ENCODE measurements around the gene SRPRB. TPM values are rescaled to one million over a fixed set of nuclear protein-coding genes. Genes with fewer than 3 reads are reported as not detected.

SRPRB gene
- total and polyA plus RNA-seq, 5 donors: 16.2 to 47.6 (median 31.1) TPM

DNA sequence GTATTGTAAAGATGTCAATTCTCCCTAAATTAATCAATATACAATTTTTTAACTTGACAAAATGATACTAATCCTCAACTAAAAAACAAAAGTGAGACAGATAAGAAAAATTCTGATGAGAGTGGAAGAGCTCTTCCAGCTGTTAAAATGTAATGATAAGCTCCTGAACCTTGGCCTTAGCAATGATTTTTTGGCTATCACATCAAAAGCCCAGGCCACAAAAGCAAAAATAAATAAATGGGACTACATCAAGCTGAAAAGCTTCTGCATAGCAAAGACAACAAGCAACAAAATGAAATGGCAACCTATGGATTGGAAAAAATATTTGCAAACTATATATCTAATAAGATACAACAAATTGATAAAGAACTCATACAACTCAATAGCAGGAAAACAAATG is 24.0 kb upstream of the SRPRB start:
- no peak overlapping the region for H3K4me3 ChIP-seq (ENCODE audit: low read length)
- H3K4me1 ChIP-seq (ENCODE audit: control insufficient read depth, insufficient read depth, low read length): no peaks in the 10 kb centered on the region
- no peak for ATAC-seq
- DNase-seq: no peak
- H3K27me3 ChIP-seq (ENCODE audit: control insufficient read depth, insufficient read depth): no peaks in the 10 kb centered on the region
- H3K9me3 ChIP-seq (ENCODE audit: control insufficient read depth, low read length): no peaks in the 10 kb centered on the region
- no peak overlapping the region for H3K27ac ChIP-seq (ENCODE audit: low read length)
- intact Hi-C loops (cut with DNase I): no loop called here

DNA sequence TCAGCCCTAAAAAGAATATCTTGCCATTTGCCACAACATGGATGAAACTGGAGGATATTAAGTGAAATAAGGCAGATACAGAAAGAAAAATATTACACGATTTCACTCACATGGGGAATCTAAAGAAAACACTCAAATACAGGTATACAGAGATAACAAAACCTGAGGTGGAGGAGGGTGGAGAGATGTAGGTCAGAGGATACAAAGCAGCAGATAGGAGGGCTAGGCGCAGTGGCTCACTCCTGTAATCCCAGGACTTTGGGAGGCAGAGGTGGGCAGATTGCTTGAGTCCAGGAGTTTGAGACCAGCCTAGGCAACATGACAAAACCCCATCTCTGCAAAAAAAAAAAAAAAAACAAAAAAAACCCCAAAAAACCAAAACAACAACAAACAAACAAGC is 23.2 kb upstream of the SRPRB start:
- no peaks in the 10 kb centered on the region for H3K27me3 ChIP-seq (ENCODE audit: control insufficient read depth, insufficient read depth)
- H3K4me1 ChIP-seq (ENCODE audit: control insufficient read depth, insufficient read depth, low read length): no peaks in the 10 kb centered on the region
- intact Hi-C loops (cut with DNase I): no loop called here
- H3K9me3 ChIP-seq (ENCODE audit: control insufficient read depth, low read length): no peaks in the 10 kb centered on the region
- WGBS: 87% methylated on average over 2 of the region's 2 CpGs
- DNase-seq (no peak), ATAC-seq (no peak)
- no peak overlapping the region for H3K27ac ChIP-seq (ENCODE audit: low read length)
- no peak overlapping the region for H3K4me3 ChIP-seq (ENCODE audit: low read length)

DNA sequence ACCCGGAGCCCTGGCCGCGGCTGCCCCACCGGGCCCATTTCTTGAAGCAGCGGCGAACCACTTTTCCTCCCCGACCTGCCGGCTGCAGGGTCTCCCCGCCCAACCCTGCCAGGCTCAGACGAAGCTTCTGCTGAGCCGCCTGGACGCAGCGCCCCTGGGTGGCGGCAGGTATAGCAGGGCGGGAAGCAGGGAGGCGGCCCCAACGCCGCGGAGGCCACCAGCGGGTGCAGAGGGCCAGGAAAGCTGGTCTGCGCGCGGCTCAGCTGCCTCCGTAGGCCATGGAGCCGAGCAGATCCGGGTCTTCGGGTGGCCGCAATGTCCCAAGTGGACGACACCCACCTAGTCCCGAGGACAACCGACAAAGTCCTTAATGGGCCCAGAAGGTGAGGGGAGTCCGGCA is 21.9 kb upstream of the SRPRB start:
- DNase-seq (peak in 1 of 3 donors; percentile 45), ATAC-seq (no peak)
- H3K4me3 ChIP-seq (ENCODE audit: low read length): no peak overlapping the region
- H3K27ac ChIP-seq (ENCODE audit: low read length): no peak overlapping the region
- no peaks in the 10 kb centered on the region for H3K4me1 ChIP-seq (ENCODE audit: control insufficient read depth, insufficient read depth, low read length)
- no peaks in the 10 kb centered on the region for H3K27me3 ChIP-seq (ENCODE audit: control insufficient read depth, insufficient read depth)
- intact Hi-C loops (cut with DNase I): no loop called here
- 35% methylated on average over 32 of the region's 32 CpGs for WGBS
- no peaks in the 10 kb centered on the region for H3K9me3 ChIP-seq (ENCODE audit: control insufficient read depth, low read length)

DNA sequence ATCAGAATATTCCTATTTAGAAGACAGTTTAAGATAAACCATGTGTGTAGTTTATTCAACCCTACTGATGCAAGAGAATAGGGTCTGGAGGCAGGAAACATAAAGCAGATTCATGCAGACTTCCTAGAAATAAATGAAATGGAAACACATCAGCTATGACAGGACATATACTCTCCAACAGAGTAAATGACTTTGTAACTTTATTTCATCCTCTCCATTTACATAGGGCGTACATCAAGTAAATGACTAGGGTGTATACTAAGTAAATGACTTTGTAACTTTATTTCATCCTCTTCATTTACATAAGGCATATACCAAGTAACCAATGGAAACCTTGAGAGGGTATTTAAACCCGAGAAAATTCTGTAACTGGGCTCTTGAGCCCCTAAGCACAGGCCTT is 17.6 kb upstream of the SRPRB start:
- DNase-seq (no peak), ATAC-seq (no peak)
- intact Hi-C loops (cut with DNase I): no loop called here
- no peaks in the 10 kb centered on the region for H3K4me1 ChIP-seq (ENCODE audit: control insufficient read depth, insufficient read depth, low read length)
- no peaks in the 10 kb centered on the region for H3K9me3 ChIP-seq (ENCODE audit: control insufficient read depth, low read length)
- WGBS: 80% methylated on average over 2 of the region's 2 CpGs
- no peaks in the 10 kb centered on the region for H3K27me3 ChIP-seq (ENCODE audit: control insufficient read depth, insufficient read depth)
- no peak overlapping the region for H3K27ac ChIP-seq (ENCODE audit: low read length)
- no peak overlapping the region for H3K4me3 ChIP-seq (ENCODE audit: low read length)

DNA sequence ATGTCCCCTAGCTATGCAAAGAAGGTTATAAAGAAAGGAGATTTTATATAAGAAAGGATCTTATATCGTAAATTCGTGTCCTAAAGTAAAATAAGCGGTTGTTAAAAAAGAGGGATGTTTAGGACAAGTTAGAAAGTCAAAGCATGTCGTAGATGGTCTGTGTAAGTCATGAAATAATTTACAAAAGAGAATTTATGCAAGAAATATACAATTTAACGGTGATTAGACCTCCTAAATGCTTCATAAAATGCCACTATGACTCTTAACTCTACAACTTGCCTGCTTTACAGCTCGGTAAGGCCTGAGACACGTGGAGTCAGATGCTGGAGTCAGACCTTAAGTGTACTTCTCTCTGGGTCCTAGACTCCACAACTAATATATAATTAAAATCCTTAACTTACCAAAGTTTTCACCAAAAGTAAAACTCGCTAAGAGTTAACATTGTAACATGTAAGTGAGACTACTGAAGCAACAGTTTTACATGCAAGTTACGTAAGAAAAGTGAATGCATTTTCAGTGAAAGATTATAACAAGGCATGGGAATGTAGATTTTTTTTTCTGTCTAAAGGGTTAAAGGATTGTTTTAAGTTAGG is 13.3 kb upstream of the SRPRB start:
- H3K27me3 ChIP-seq (ENCODE audit: control insufficient read depth, insufficient read depth): no peaks in the 10 kb centered on the region
- no peaks in the 10 kb centered on the region for H3K4me1 ChIP-seq (ENCODE audit: control insufficient read depth, insufficient read depth, low read length)
- ATAC-seq: no peak
- 53% methylated on average over 9 of the region's 9 CpGs for WGBS
- intact Hi-C loops (cut with DNase I): no loop called here
- H3K27ac ChIP-seq (ENCODE audit: low read length): no peak overlapping the region
- no peak overlapping the region for H3K4me3 ChIP-seq (ENCODE audit: low read length)
- no peaks in the 10 kb centered on the region for H3K9me3 ChIP-seq (ENCODE audit: control insufficient read depth, low read length)
- no peak for DNase-seq

DNA sequence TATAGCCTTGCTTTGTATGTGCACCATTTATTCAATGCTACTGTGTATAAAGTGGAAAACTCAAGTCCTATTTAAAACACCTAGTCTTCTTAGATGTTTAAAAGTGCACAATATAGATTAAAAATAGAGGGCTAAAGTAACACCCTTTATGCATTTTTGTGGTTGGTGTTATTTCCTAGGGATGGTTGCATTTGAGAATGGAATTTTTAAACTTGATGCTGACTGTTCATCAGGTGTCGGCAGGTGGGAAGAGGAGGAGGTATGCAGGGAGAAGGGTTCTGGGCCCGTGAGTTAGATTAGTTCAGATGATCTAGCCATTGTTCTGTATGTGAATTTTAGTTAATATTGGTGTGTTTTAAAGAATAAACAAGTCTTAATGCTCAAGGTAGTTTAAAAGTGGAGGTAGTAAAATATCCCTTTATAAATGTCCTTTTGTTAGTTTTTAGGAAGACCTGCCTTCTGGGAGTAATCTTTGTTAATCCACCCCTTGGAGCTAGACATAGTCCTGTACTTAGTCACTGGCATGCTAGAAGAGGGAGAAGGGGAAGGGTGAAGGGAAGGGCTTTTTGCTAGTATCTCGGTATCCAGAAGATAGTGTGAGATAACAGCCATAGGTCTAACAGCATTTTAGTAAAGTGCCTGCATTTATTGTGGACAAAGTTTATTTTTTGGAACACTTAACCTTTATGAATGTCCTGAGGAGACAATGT is 8.1 kb upstream of the SRPRB start:
- Histone ChIP-seq H3K27me3 (ENCODE audit: control insufficient read depth, insufficient read depth) (no peaks in the 10 kb centered on the region), H3K27ac (ENCODE audit: low read length) (no peak overlapping the region), H3K9me3 (ENCODE audit: control insufficient read depth, low read length) (no peaks in the 10 kb centered on the region), H3K4me3 (ENCODE audit: low read length) (no peak overlapping the region), H3K4me1 (ENCODE audit: control insufficient read depth, insufficient read depth, low read length) (no peaks in the 10 kb centered on the region)
- intact Hi-C loops (cut with DNase I): no loop called here
- DNase-seq (no peak), ATAC-seq (no peak)
- WGBS: 74% methylated on average over 3 of the region's 3 CpGs

DNA sequence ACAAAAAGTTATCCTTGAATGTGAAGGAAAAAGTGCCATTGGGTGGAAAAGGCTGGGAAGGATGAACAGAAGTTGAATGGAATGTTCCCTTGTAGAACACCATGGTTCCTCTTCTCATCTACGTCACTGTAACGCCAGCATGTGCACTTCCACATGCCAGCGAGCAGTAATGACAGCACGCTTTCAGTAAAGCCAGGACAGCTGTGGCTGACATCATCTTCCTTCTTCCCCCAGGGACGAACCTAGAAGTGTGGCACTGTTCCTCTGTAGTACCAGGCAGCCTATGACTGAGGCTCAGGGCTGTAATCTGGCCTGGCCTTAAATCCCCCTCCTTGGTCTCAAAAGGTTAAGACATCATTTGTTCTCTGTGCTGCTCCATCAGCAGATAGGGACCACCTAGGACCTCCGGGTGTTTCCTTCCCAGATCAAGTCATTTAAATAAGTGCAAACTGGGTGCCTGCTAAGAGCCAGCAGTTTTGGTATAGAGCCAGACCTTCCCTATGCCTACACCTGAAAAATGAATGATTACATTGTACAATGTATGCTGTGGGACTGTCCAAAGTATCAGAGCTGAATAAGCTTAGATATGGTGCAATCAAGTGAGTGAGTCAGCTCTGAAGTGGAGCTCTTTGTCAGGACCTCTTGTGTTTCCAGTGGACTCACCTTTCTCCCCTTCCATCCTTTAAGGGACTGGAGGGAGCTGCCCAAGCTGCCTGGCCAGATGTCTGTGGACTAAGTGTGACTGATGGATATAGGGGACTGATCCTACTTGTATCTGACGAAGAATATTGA is 5.6 kb upstream of the SRPRB start:
- 56% methylated on average over 7 of the region's 7 CpGs for WGBS

DNA sequence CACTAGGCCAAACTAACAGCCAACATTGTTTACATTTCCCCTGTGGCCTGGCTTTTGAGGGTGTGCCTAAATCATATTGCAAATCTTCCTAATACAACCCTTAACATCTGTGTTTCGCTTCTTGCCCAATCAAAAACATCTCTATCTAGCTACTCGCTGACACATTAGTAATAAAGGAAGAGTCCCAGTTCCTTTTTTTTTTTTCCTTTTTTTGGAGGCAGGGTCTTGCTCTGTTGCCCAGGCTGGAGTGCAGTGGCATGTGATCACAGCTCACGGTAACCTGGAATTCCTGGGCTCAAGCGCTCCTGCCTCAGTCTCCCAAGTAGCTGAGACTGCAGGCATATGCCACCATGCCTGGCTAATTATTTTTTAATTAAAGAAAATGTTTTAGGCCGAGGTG is 2.1 kb upstream of the SRPRB start:
- Histone ChIP-seq H3K4me3 (ENCODE audit: low read length) (no peak overlapping the region), H3K4me1 (ENCODE audit: control insufficient read depth, insufficient read depth, low read length) (no peaks in the 10 kb centered on the region), H3K9me3 (ENCODE audit: control insufficient read depth, low read length) (no peaks in the 10 kb centered on the region), H3K27me3 (ENCODE audit: control insufficient read depth, insufficient read depth) (no peaks in the 10 kb centered on the region), H3K27ac (ENCODE audit: low read length) (no peak overlapping the region)
- intact Hi-C loops (cut with DNase I): no loop called here
- WGBS: 86% methylated on average over 5 of the region's 5 CpGs
- no peak for DNase-seq
- no peak for ATAC-seq

More for the DNA sequence above, 5.6 kb upstream of the SRPRB start:
- intact Hi-C loops (cut with DNase I): no loop called here
- Histone ChIP-seq H3K27ac (ENCODE audit: low read length) (no peak overlapping the region), H3K4me1 (ENCODE audit: control insufficient read depth, insufficient read depth, low read length) (no peaks in the 10 kb centered on the region), H3K4me3 (ENCODE audit: low read length) (no peak overlapping the region), H3K9me3 (ENCODE audit: control insufficient read depth, low read length) (no peaks in the 10 kb centered on the region), H3K27me3 (ENCODE audit: control insufficient read depth, insufficient read depth) (no peaks in the 10 kb centered on the region)
- DNase-seq: no peak
- peak in 1 of 2 donors; percentile 35 for ATAC-seq

DNA sequence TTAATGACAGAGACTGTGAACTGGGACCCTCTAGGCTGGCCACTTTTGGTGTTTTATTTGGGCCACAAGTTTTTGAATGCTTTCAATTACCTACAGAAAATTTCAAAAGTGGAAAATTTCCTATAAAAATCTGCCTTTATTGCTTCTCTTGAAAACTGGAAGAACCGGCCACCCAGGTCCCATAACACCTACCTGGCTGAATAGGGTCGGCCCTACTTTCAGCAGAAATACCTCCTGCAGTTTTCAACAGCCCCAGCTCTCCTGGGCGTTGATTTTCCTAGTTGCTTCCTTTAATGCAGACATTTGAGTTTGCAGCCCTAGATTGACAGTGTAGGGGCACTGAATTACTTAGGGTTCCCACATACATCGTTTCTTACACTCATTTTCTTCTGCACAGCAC is 719 bp upstream of the SRPRB start:
- intact Hi-C loops (cut with DNase I): no loop called here
- 76% methylated on average over 4 of the region's 4 CpGs for WGBS
- Histone ChIP-seq H3K4me1 (ENCODE audit: control insufficient read depth, insufficient read depth, low read length) (no peaks in the 10 kb centered on the region), H3K4me3 (ENCODE audit: low read length) (no peak overlapping the region), H3K9me3 (ENCODE audit: control insufficient read depth, low read length) (no peaks in the 10 kb centered on the region), H3K27me3 (ENCODE audit: control insufficient read depth, insufficient read depth) (no peaks in the 10 kb centered on the region), H3K27ac (ENCODE audit: low read length) (no peak overlapping the region)
- DNase-seq: no peak
- no peak for ATAC-seq

DNA sequence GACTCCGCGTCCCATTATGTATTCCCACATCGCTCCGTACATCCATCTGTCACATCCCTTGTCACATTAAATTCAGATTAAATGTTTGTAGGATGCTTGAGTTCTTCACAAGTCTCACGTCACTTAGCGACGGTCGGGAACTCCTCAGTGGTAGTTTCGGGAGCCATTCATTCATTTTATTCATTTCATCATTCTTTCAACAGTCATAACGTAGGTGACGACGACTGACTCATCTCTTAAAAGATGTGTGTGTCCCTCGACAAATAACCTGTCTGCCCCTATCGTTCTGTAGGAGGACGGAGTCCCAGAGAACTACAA is 272 bp upstream of the SRPRB start:
- no peaks in the 10 kb centered on the region for H3K4me1 ChIP-seq (ENCODE audit: control insufficient read depth, insufficient read depth, low read length)
- DNase-seq (no peak), ATAC-seq (no peak)
- H3K9me3 ChIP-seq (ENCODE audit: control insufficient read depth, low read length): no peaks in the 10 kb centered on the region
- WGBS: 13% methylated on average over 15 of the region's 15 CpGs
- peak overlapping the region; percentile 17 for H3K4me3 ChIP-seq (ENCODE audit: low read length)
- H3K27me3 ChIP-seq (ENCODE audit: control insufficient read depth, insufficient read depth): no peaks in the 10 kb centered on the region
- intact Hi-C loops (cut with DNase I): no loop called here
- no peak overlapping the region for H3K27ac ChIP-seq (ENCODE audit: low read length)

DNA sequence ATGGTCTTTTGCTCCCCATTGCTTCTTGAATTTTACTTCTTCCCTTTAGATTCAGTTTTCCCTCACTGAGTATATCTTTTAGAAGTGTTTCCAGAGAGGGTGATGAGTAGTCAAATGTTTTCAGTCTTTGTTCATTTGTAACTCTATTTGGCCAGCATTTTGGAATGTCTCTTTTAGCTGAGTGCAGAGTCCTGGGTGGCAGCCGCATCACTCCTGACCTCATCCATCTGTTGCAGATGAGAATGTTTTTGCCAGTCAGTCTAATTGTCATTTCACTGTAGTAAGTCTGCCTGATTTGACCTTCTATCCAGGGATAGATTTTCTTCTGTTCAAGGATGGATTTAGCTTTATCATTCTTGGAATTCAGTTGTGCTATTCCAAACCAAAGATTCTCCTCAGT is 7.3 kb downstream of the SRPRB start:
- intact Hi-C loops (cut with DNase I): loop anchor here in 1 of 4 donors (10.0 kb wide), 1 partner anchor 148 kb away; the partner anchor contains the start of gene TOPBP1
- peak in 1 of 2 donors; percentile 11 for ATAC-seq

More for the DNA sequence above, 7.3 kb downstream of the SRPRB start:
- no peak for DNase-seq
- Histone ChIP-seq H3K27me3 (ENCODE audit: control insufficient read depth, insufficient read depth) (no peaks in the 10 kb centered on the region), H3K27ac (ENCODE audit: low read length) (no peak overlapping the region), H3K9me3 (ENCODE audit: control insufficient read depth, low read length) (no peaks in the 10 kb centered on the region), H3K4me3 (ENCODE audit: low read length) (no peak overlapping the region), H3K4me1 (ENCODE audit: control insufficient read depth, insufficient read depth, low read length) (no peaks in the 10 kb centered on the region)
- 45% methylated on average over 1 of the region's 1 CpG for WGBS

Measured in right cardiac atrium (tissue), 5 donors.